ENCODE results near the gene PFAS.

DNA sequence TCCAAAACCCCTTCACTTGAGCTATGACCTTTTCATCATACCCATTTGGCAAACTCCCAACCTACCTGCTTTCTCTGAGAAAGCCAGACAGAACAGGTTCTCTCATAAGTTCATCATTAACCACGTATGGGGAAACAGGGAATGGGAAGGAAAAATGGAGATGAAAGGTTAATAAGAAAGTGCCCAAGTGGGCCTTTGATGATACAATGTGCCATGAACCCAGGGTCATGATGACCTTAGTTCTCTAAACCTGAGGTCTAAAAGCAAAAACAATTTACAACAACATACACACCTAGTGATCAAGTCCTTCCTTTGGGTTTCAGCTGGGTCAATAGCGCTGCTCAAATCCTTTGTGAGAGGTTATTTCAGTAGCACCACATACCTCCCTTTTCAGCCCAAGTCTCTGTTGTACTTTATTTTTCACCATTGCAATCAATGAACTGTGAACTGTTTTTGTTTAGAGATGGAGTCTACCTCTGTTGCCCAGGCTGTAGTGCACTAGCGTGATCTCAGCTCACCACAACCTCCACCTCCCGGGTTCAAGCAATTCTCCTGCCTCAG lies 24.9 kb downstream of the PFAS start:
- TF ChIP-seq, protein P1, sequence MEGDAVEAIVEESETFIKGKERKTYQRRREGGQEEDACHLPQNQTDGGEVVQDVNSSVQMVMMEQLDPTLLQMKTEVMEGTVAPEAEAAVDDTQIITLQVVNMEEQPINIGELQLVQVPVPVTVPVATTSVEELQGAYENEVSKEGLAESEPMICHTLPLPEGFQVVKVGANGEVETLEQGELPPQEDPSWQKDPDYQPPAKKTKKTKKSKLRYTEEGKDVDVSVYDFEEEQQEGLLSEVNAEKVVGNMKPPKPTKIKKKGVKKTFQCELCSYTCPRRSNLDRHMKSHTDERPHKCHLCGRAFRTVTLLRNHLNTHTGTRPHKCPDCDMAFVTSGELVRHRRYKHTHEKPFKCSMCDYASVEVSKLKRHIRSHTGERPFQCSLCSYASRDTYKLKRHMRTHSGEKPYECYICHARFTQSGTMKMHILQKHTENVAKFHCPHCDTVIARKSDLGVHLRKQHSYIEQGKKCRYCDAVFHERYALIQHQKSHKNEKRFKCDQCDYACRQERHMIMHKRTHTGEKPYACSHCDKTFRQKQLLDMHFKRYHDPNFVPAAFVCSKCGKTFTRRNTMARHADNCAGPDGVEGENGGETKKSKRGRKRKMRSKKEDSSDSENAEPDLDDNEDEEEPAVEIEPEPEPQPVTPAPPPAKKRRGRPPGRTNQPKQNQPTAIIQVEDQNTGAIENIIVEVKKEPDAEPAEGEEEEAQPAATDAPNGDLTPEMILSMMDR (IDR thresholded peaks at IDR 0.05) = no peak
- no peak for TF ChIP-seq POLR2A (IDR thresholded peaks at IDR 0.05)

All from esophagus squamous epithelium (tissue), 4 donors.